Measurements from ENCODE around the gene ASB1.

ASB1 gene

DNA sequence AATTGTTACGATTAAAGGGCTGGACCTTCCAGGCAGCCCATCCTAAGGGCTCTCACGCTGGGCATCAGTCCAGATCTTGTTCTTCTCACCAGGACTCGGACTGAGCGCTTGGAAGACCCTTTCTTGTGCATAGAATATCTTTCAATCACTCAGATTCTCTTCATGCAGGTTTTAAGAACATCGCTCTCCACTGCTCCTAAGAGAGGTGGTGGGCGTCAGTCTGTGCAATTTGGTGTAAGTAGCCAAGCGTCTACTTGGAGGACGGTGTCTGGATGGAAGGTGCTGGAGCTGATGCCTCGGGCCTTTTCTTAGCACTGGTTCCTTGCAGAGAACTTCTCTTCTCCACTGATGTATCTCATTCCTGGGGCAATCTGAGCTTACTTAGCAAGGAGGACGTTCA, 68.7 kb downstream of the ASB1 start:
- DNase-seq (ENCODE audit: low spot score) = no peak

- DNase-seq (ENCODE audit: low spot score) = no peak
Observed at GRCh38 chr2:238496756-238497609, 70.3 kb downstream of the ASB1 start.

- no peak for DNase-seq (ENCODE audit: low spot score)
Observed at GRCh38 chr2:238497610-238498005, 70.9 kb downstream of the ASB1 start.

- no peak for DNase-seq (ENCODE audit: low spot score)
Observed at GRCh38 chr2:238498188-238498587, 71.5 kb downstream of the ASB1 start.

DNA sequence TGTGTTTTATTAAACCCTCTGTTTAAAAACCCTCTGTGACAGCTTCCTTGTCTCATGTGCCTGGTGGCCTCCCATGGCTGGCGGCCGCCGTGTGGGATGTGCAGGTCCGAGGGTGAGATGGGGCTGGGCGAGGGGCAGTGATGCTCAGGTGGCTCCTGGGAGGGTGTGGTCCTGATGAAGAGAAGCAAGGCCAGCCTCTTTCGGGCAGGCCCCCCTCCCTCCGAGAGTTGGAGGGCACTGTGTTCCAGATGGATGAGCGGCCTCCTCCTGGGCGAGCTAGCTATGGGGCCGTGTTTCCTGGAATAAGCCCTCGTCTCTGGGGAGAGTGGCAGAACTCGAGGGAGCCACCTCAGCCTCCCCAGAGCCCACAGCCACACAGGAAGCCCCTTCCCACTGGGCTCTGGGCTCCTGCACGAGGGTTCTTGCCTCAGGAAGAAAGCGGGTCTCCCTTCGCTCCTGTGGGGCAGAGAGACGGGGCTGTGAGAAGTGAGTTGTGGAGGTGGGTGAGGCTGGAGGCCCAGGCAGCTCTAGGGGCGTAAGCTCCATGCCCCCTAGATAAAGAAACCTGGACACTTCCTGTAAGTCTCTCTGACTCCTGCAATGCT, 72.1 kb downstream of the ASB1 start:
- no peak for DNase-seq (ENCODE audit: low spot score)

GRCh38 chr2:238499731-238500580, 73.2 kb downstream of the ASB1 start:
- no peak for DNase-seq (ENCODE audit: low spot score)

- DNase-seq (ENCODE audit: low spot score) = no peak
Observed at GRCh38 chr2:238501311-238501710, 74.6 kb downstream of the ASB1 start.

All from kidney tubule cell (primary cell).